ENCODE measurements around the gene CDK14.

Gene CDK14

DNA sequence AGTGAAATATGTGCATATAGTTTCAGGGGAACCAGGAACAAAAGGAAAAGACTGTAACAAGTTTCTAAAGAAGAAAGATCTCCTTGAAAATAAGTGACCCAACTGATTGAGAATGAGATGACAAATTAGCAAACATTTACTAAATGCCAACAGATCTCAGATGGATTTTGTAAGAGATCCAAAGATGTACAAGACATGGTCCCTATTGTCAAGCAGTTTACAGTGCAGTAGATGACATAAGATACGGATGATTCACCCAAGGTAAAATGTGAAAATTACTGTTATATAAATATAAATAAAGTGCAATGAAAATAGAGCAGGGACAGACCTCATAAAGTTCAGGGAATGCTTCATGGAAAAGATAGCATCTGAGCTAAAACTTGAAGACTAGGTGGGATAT is 546.6 kb downstream of the CDK14 start:
- H3K4me1 ChIP-seq (ENCODE audit: control insufficient read depth, insufficient read depth, low read length, poor library complexity, severe bottlenecking), result no peaks in the 10 kb centered on the region
- H3K9me3 ChIP-seq (ENCODE audit: control insufficient read depth, low read length), result no peaks in the 10 kb centered on the region
- no peaks in the 10 kb centered on the region for H3K36me3 ChIP-seq (ENCODE audit: control insufficient read depth, insufficient read depth, low read length)
- no peaks in the 10 kb centered on the region for H3K27me3 ChIP-seq (replicated peaks; ENCODE audit: control insufficient read depth, insufficient read depth, low read length, poor library complexity, severe bottlenecking)
- no peak for DNase-seq
- H3K4me3 ChIP-seq (ENCODE audit: insufficient read depth, low read depth, low read length, poor library complexity, severe bottlenecking), result no peak overlapping the region
- no peak overlapping the region for H3K27ac ChIP-seq (ENCODE audit: insufficient read depth, low read length, poor library complexity, severe bottlenecking)

DNA sequence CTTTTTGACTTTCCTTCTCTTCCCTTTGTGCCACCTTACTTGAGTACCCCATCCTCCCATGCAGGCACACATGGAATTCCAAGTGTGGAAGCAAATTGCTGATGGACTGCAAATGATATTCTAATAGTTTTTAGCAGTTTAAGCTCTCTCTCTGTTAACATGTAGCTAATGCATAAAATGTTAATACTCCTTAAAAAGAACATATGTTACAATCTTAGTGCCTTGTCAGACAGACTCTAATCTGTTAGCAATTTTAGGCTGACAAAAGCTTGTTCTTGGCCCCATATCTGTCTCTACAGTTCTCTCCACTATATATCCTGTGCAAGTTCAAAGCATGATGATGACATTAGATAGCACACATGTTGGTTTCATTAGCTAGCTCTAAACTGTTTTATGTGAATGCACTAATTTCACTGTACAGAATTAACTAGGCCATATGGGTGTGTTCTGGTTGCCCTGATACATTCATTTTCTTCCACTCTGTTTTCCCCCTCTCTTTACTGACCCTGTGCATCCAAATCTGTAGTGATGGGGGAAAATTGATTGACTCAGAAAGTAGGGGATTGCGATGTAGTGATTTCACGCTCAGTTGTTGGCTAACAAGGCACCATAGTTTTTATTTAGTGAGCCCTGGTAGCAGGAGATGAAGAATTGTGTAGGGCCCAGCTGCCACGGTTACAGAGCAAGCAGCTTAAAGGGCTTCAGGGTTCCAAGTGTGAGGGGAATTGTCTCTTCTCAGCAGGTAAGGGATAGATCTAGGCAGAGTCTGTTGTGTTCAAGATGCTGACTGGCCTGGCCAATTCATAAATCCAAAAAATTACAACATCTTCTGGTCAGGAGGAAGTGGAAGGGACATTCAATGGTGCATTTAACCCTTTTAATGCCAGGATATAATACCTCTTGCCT is 553.5 kb downstream of the CDK14 start:
- H3K4me3 ChIP-seq (ENCODE audit: insufficient read depth, low read depth, low read length, poor library complexity, severe bottlenecking), result no peak overlapping the region
- DNase-seq, result no peak
- H3K27me3 ChIP-seq (replicated peaks; ENCODE audit: control insufficient read depth, insufficient read depth, low read length, poor library complexity, severe bottlenecking), result no peaks in the 10 kb centered on the region
- no peaks in the 10 kb centered on the region for H3K36me3 ChIP-seq (ENCODE audit: control insufficient read depth, insufficient read depth, low read length)
- no peaks in the 10 kb centered on the region for H3K4me1 ChIP-seq (ENCODE audit: control insufficient read depth, insufficient read depth, low read length, poor library complexity, severe bottlenecking)
- H3K9me3 ChIP-seq (ENCODE audit: control insufficient read depth, low read length), result no peaks in the 10 kb centered on the region
- H3K27ac ChIP-seq (ENCODE audit: insufficient read depth, low read length, poor library complexity, severe bottlenecking), result no peak overlapping the region

DNA sequence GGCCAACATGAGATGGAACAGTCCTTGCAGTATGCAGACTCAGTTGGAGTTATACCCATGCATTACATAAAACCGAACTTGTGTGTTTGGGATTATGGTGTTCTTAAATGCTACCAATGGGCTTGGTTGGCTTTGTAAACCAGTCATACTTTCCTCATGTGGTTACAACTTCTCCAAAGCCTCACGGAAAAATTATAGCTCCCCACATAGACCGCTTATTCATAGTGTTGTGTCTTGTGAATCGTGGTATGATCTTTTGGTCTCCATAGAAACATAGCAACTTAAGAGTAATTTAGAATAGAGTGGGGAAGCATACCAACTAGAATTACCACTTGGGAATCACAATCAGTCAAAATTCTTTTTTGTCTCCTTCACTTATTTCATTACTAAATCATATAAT is 555.8 kb downstream of the CDK14 start:
- no peak for DNase-seq
- Histone ChIP-seq H3K36me3 (ENCODE audit: control insufficient read depth, insufficient read depth, low read length) (no peaks in the 10 kb centered on the region), H3K27me3 (replicated peaks; ENCODE audit: control insufficient read depth, insufficient read depth, low read length, poor library complexity, severe bottlenecking) (no peaks in the 10 kb centered on the region), H3K27ac (ENCODE audit: insufficient read depth, low read length, poor library complexity, severe bottlenecking) (no peak overlapping the region), H3K4me3 (ENCODE audit: insufficient read depth, low read depth, low read length, poor library complexity, severe bottlenecking) (no peak overlapping the region), H3K9me3 (ENCODE audit: control insufficient read depth, low read length) (no peaks in the 10 kb centered on the region), H3K4me1 (ENCODE audit: control insufficient read depth, insufficient read depth, low read length, poor library complexity, severe bottlenecking) (no peaks in the 10 kb centered on the region)

DNA sequence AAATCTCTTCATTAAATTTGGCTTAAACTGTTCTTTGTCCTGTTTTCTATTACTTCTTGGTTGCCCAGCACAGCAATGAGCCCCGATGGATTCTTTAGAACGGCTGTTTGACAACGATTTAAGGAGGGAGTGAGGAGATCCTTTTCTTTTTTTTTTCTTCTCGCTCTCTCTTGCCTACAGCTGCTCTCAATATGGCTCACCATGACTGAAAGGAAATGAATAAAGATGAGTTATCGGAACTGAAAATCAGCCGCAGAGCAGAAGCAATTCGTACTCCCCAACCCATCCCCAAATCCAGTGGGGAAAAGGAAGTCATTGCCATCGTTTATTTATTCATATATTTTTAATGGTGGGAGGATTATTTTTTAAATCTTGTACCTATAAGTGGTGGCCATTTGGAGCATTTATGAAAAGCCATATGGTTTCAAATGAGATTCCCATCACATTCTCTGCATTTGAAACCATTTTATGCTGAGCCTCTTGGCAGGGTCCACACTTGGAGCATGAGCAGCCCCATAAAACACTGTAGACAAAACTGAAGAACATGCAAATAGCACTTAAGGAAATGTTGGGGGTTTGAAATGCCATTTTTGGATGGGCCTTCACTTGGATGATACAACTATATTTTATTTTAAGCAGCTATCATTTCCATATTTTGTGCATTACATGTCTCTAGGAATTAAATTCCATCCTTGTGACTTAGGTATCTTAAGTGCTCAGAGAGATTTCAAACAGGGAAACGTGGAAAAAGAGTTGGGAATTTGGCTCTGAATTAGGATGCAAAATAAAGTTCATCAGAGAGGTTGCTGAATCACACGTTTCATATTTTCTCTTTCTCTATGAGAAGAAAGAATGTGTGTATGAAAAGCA is 560.4 kb downstream of the CDK14 start:
- H3K36me3 ChIP-seq (ENCODE audit: control insufficient read depth, insufficient read depth, low read length), result no peaks in the 10 kb centered on the region

DNA sequence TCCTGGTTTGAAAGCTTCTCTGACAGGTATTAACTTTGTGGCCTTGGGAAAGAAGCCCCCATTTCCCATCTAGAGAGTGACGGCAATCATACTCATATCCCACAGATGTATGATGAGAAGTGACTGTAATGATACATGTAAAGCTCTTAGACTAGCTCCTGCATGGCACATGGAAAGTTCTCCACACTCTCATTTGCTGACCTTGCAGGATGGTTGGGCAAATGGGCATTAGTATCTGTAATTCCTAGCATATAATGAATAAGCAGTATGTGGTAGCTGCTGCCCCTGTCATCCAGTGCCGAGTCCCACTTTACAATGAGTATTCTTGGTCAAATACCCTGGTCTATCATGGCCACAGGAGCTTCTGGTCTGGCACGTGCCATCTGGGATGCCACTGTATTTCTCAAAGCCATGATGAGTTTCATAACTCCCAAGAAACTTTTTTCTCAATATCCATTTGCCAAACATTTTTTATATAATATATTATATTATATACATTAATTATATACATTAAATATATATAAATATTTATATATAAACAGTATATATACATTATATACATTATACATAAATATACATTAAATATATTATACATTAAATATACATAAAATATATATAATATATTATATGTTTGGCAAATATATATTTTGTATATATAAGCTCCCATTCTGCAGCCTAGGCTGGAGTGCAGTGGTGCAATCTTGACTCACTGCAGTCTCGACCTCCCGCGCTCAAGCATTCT is 561.6 kb downstream of the CDK14 start:
- no peaks in the 10 kb centered on the region for H3K36me3 ChIP-seq (ENCODE audit: control insufficient read depth, insufficient read depth, low read length)
- no peaks in the 10 kb centered on the region for H3K27me3 ChIP-seq (replicated peaks; ENCODE audit: control insufficient read depth, insufficient read depth, low read length, poor library complexity, severe bottlenecking)
- H3K4me1 ChIP-seq (ENCODE audit: control insufficient read depth, insufficient read depth, low read length, poor library complexity, severe bottlenecking), result no peaks in the 10 kb centered on the region
- H3K4me3 ChIP-seq (ENCODE audit: insufficient read depth, low read depth, low read length, poor library complexity, severe bottlenecking), result no peak overlapping the region
- H3K27ac ChIP-seq (ENCODE audit: insufficient read depth, low read length, poor library complexity, severe bottlenecking), result no peak overlapping the region
- no peaks in the 10 kb centered on the region for H3K9me3 ChIP-seq (ENCODE audit: control insufficient read depth, low read length)
- no peak for DNase-seq

More for the DNA sequence above, 560.4 kb downstream of the CDK14 start:
- H3K27me3 ChIP-seq (replicated peaks; ENCODE audit: control insufficient read depth, insufficient read depth, low read length, poor library complexity, severe bottlenecking), result no peaks in the 10 kb centered on the region
- H3K9me3 ChIP-seq (ENCODE audit: control insufficient read depth, low read length), result no peaks in the 10 kb centered on the region
- no peak overlapping the region for H3K4me3 ChIP-seq (ENCODE audit: insufficient read depth, low read depth, low read length, poor library complexity, severe bottlenecking)
- H3K27ac ChIP-seq (ENCODE audit: insufficient read depth, low read length, poor library complexity, severe bottlenecking), result no peak overlapping the region
- no peaks in the 10 kb centered on the region for H3K4me1 ChIP-seq (ENCODE audit: control insufficient read depth, insufficient read depth, low read length, poor library complexity, severe bottlenecking)
- DNase-seq, result no peak

DNA sequence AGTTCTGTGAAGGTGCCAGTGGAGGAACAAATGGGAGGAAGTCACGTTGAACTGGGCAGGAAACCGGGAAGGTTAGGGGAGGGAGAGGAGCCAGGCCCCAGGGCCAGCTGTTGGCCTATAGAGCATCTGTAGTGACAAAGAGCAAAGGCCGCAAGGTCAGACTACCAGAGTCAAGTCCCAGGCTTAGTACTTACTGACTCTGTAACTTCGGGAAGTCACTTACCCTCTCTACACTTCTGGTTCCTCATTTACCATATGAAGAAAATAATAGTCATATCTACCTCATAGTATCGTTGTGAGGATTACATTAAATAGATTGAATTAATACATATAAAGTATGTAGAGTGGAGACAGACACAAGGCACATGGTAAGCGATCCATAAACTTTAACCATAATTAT is 566.3 kb downstream of the CDK14 start:
- no peak for DNase-seq
- no peak overlapping the region for H3K4me3 ChIP-seq (ENCODE audit: insufficient read depth, low read depth, low read length, poor library complexity, severe bottlenecking)
- H3K9me3 ChIP-seq (ENCODE audit: control insufficient read depth, low read length), result no peaks in the 10 kb centered on the region
- no peaks in the 10 kb centered on the region for H3K27me3 ChIP-seq (replicated peaks; ENCODE audit: control insufficient read depth, insufficient read depth, low read length, poor library complexity, severe bottlenecking)
- no peaks in the 10 kb centered on the region for H3K36me3 ChIP-seq (ENCODE audit: control insufficient read depth, insufficient read depth, low read length)
- H3K27ac ChIP-seq (ENCODE audit: insufficient read depth, low read length, poor library complexity, severe bottlenecking), result no peak overlapping the region
- H3K4me1 ChIP-seq (ENCODE audit: control insufficient read depth, insufficient read depth, low read length, poor library complexity, severe bottlenecking), result no peaks in the 10 kb centered on the region

DNA sequence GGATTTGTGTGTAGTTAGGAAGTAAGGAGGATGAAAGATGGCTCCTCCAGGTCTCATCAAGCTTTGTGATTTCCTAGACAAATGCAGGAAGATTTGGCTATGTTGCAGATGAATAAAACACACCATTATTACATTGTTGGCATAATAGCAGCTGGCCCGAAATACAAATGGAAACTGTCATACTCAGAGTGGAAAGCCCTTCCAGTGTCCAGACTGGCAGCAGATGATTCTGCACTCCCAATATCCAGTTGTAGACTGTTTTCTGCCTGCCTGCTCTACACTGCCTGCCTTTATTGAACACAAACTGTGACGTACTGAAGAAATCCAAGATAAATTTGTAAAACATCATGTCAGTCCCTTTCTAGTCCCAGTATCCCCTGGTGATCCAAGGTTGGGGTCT is 568.4 kb downstream of the CDK14 start:
- H3K27me3 ChIP-seq (replicated peaks; ENCODE audit: control insufficient read depth, insufficient read depth, low read length, poor library complexity, severe bottlenecking), result no peaks in the 10 kb centered on the region
- no peaks in the 10 kb centered on the region for H3K4me1 ChIP-seq (ENCODE audit: control insufficient read depth, insufficient read depth, low read length, poor library complexity, severe bottlenecking)
- H3K4me3 ChIP-seq (ENCODE audit: insufficient read depth, low read depth, low read length, poor library complexity, severe bottlenecking), result no peak overlapping the region
- H3K27ac ChIP-seq (ENCODE audit: insufficient read depth, low read length, poor library complexity, severe bottlenecking), result no peak overlapping the region
- H3K36me3 ChIP-seq (ENCODE audit: control insufficient read depth, insufficient read depth, low read length), result no peaks in the 10 kb centered on the region
- H3K9me3 ChIP-seq (ENCODE audit: control insufficient read depth, low read length), result no peaks in the 10 kb centered on the region
- DNase-seq, result no peak

DNA sequence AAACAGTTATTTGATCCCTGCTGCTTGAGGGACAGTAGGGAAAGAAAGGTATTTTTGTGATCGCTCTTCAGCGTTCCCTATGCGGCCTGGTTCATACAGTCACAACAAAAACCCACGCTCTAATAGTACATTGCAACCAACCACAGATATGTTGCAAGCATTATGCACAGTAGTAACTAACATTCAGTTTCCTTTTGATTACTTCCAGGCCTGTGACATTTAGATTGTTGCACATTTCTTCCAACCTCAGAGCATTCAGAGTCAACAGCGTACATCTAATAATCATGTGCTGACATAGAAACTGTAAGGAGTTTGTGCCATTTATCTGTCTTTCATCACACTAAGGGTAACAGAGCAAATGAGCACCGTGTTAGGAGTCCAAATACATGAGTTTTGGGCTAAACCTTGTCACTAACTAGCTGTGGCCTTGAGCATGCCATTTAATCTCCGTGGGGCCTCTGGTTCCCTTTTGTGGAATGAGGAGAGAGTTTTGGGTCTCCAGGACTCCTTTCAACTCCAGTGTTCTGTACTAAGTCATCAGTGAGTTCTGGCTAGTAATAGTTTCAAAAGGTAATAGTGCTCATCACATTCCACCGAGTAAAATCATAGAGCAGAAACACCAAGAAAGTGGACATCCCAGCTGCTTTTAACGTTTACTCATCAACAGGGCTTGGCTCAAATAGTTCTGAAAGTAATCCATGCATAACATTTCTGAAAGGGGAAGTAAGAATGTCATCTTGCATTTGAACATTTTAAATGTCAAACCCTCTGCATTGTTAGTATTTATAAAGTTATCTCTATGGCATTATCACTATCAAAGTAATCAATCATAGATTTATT is 569.1 kb downstream of the CDK14 start:
- no peak overlapping the region for H3K4me3 ChIP-seq (ENCODE audit: insufficient read depth, low read depth, low read length, poor library complexity, severe bottlenecking)
- no peaks in the 10 kb centered on the region for H3K36me3 ChIP-seq (ENCODE audit: control insufficient read depth, insufficient read depth, low read length)
- DNase-seq, result no peak
- no peak overlapping the region for H3K27ac ChIP-seq (ENCODE audit: insufficient read depth, low read length, poor library complexity, severe bottlenecking)
- H3K27me3 ChIP-seq (replicated peaks; ENCODE audit: control insufficient read depth, insufficient read depth, low read length, poor library complexity, severe bottlenecking), result no peaks in the 10 kb centered on the region
- no peaks in the 10 kb centered on the region for H3K9me3 ChIP-seq (ENCODE audit: control insufficient read depth, low read length)
- no peaks in the 10 kb centered on the region for H3K4me1 ChIP-seq (ENCODE audit: control insufficient read depth, insufficient read depth, low read length, poor library complexity, severe bottlenecking)

DNA sequence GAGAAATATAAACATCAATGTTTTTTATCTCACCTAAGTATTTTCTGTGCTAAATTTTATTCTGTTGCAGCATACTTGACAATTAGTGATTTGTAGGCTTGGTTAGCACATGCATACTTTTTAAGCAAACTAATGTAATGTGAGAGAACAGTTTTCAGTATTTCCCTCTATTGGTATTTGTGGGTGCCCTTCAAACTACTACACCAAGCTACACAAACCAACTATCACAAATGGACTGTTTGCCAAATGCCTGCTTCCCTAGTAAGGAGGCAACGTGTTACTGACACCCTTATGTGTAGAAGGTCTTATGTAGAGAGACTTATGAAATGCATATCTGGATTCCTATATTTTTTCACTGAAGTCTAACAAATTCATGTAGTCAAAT is 569.7 kb downstream of the CDK14 start:
- no peak for DNase-seq
- Histone ChIP-seq H3K27me3 (replicated peaks; ENCODE audit: control insufficient read depth, insufficient read depth, low read length, poor library complexity, severe bottlenecking) (no peaks in the 10 kb centered on the region), H3K36me3 (ENCODE audit: control insufficient read depth, insufficient read depth, low read length) (no peaks in the 10 kb centered on the region), H3K4me1 (ENCODE audit: control insufficient read depth, insufficient read depth, low read length, poor library complexity, severe bottlenecking) (no peaks in the 10 kb centered on the region), H3K27ac (ENCODE audit: insufficient read depth, low read length, poor library complexity, severe bottlenecking) (no peak overlapping the region), H3K4me3 (ENCODE audit: insufficient read depth, low read depth, low read length, poor library complexity, severe bottlenecking) (no peak overlapping the region), H3K9me3 (ENCODE audit: control insufficient read depth, low read length) (no peaks in the 10 kb centered on the region)
